ENCODE data around the gene CDH13. TPM values are rescaled to one million over a fixed set of nuclear protein-coding genes. Genes with fewer than 3 reads are reported as not detected.

Gene CDH13
- total and polyA plus RNA-seq, 2 donors (not counting 3 experiments of a cell fraction or from before 2014, with no cell fraction given) = 96.6 to 124 TPM

DNA sequence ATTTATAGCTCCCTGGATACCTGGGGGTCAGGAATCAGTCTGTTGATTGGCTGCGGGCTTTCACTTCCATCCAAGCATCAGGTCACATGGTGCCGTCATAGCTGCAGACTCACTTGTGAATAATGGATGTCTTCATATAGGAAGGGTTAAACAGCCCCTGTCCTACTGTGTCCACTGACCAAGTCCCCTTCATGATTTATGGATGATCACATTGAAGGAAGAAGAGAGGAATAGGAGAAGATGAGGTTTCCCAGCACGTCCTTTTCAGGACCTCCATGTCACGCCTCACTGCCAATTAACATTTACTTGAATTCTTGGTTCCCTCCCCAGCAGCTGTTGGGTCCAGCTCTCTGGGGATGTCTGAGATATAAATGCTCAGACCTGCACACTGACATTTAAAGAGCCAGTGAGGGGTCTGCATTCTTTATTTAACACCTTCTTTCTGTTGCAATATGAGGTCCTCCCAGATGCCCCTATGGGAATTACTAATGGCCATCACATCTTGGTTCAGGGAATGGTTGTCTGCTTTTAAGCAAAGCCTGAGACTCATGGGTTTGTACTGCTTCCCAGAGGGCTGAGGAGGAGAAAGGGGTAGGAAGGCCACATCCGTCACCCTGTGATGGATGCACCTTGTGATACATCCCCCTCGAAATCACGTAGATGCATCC lies 950.4 kb downstream of the CDH13 start:
- H3K27me3 ChIP-seq (ENCODE audit: control insufficient read depth in 2 of 2, insufficient read depth in 2 of 2, low read length in 2 of 2) = no peaks in the 10 kb centered on the region
- no TSS peak for BruUV-seq (replicated peaks)
- H3K9ac ChIP-seq (replicated peaks; ENCODE audit: extremely low read depth, insufficient read depth, low read length) = no peak overlapping the region
- intact Hi-C loops (cut with micrococcal nuclease) = no loop called here
- H3K79me2 ChIP-seq (ENCODE audit: control insufficient read depth, insufficient read depth, low read length) = no peaks in the 10 kb centered on the region
- POLR2A ChIA-PET = no interaction called here
- H3K9me1 ChIP-seq (replicated peaks; ENCODE audit: control insufficient read depth, extremely low read depth, insufficient read depth, low read length) = no peaks in the 10 kb centered on the region
- H4K20me1 ChIP-seq (replicated peaks; ENCODE audit: control insufficient read depth, extremely low read depth, insufficient read depth, low read length) = no peaks in the 10 kb centered on the region
- FAIRE-seq (no peak), DNase-seq (ENCODE audit: low read depth, low spot score) (no peak)
- H2AFZ ChIP-seq (ENCODE audit: low read depth, low read length) = no peak overlapping the region
- dilution Hi-C loops (cut with MboI; ENCODE audit: extremely low pct_ligation_motif_present, low sequenced_read_pairs) = no loop called here
- TF ChIP-seq EZH2 (IDR thresholded peaks at IDR 0.05; ENCODE audit: borderline replicate concordance, low read depth, low read length, severe bottlenecking) = no peak
- TF ChIP-seq GATA2 (IDR thresholded peaks at IDR 0.05; ENCODE audit: insufficient read depth, insufficient read length, low read depth, low read length) = no peak
- TF ChIP-seq POLR2AphosphoS5 (IDR thresholded peaks at IDR 0.05; ENCODE audit: insufficient read depth, low read depth, low read length) = no peak
- TF ChIP-seq, protein P1, sequence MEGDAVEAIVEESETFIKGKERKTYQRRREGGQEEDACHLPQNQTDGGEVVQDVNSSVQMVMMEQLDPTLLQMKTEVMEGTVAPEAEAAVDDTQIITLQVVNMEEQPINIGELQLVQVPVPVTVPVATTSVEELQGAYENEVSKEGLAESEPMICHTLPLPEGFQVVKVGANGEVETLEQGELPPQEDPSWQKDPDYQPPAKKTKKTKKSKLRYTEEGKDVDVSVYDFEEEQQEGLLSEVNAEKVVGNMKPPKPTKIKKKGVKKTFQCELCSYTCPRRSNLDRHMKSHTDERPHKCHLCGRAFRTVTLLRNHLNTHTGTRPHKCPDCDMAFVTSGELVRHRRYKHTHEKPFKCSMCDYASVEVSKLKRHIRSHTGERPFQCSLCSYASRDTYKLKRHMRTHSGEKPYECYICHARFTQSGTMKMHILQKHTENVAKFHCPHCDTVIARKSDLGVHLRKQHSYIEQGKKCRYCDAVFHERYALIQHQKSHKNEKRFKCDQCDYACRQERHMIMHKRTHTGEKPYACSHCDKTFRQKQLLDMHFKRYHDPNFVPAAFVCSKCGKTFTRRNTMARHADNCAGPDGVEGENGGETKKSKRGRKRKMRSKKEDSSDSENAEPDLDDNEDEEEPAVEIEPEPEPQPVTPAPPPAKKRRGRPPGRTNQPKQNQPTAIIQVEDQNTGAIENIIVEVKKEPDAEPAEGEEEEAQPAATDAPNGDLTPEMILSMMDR (IDR thresholded peaks at IDR 0.05; ENCODE audit: extremely low read depth in 1 of 2, insufficient read depth in 1 of 2, low read depth in 1 of 2, low read length in 2 of 2) = no peak
- no peak for TF ChIP-seq MYC (IDR thresholded peaks at IDR 0.05; ENCODE audit: low read depth, low read length)
- TF ChIP-seq JUN (IDR thresholded peaks at IDR 0.05; ENCODE audit: borderline replicate concordance, insufficient read depth, insufficient read length, low read depth) = no peak
- no peak for TF ChIP-seq POLR2A (IDR thresholded peaks at IDR 0.05; ENCODE audit: low read depth, low read length)
- no peak for TF ChIP-seq FOS (IDR thresholded peaks at IDR 0.05; ENCODE audit: borderline replicate concordance, insufficient read depth, low read length)
- TF ChIP-seq, protein P2, sequence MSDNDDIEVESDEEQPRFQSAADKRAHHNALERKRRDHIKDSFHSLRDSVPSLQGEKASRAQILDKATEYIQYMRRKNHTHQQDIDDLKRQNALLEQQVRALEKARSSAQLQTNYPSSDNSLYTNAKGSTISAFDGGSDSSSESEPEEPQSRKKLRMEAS (IDR thresholded peaks at IDR 0.05; ENCODE audit: insufficient read depth, insufficient read length) = no peak
- H3K27ac ChIP-seq (ENCODE audit: insufficient read depth, low read depth, low read length) = no peak overlapping the region
- H3K9me3 ChIP-seq (replicated peaks; ENCODE audit: control insufficient read depth, insufficient read depth, low read length) = no peaks in the 10 kb centered on the region
- H3K4me3 ChIP-seq (replicated peaks in 1 of 3; ENCODE audit: insufficient read depth in 1 of 3, low read depth in 1 of 3, low read length in 3 of 3) = no peak overlapping the region
- no peaks in the 10 kb centered on the region for H3K4me1 ChIP-seq (ENCODE audit: control insufficient read depth, extremely low read depth, insufficient read depth, low read length)
- no peaks in the 10 kb centered on the region for H3K36me3 ChIP-seq (ENCODE audit: control insufficient read depth in 2 of 2, extremely low read depth in 1 of 2, insufficient read depth in 2 of 2, low read length in 2 of 2)
- H3K4me2 ChIP-seq (ENCODE audit: insufficient read depth, low read length) = no peak overlapping the region
- CTCF ChIA-PET = no interaction called here

Data from endothelial cell of umbilical vein (primary cell).